ENCODE measurements around the gene STK32A.

The STK32A gene

DNA sequence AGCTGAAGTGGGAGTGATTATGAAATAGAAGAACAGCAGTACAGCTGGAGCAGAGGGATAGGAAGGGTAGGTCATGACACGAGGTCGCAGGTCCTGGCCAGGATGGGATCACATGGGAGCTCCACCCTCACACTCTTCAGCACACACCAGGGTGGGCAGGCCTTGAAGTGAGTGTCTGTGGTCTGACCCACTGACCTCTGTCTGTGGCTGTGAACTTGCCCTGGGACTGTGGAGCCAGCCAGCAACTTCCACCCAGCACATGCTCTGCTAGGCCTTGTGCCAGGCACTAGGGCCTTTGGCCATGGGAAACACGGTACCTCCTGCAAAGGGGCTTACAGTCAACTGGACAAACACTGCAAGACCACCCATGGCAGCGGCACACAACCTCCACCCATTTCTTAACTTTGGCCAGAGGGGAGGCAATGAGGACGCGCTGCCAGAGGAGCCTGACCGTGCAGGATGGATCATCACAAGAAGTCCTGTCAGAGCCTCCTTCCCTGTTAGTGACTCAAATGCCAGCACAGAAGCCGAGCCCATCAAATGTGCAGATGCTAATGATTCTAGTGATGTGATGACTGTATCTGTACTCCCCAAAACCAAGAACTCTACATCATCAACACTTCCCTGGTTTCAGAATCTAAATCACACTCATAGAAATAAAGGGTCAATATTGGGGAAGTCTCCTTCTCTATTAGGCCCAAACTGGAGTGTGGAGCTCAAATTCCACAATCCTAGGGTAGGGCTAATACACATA lies 161.4 kb downstream of the STK32A start:
- no peak for DNase-seq

DNA sequence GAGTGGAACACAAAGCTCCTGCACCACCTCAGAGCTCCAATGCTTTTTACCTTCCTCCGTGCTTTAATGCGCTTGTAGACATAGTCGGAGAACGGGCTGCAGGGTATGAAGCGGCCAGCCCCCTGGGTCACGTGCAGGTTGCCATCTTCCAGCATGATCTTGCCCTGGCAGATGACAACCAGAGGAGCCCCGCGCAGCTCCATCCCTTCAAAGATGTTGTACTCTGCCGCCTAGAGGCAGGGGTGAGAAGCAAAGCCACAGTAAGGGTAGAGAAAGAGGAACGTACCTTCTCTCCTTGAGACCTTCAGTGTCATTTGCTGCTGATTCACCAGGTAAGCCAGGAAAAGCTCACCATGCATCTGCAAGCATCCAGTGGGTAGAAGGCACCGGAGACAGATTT lies 162.8 kb downstream of the STK32A start:
- DNase-seq = no peak

DNA sequence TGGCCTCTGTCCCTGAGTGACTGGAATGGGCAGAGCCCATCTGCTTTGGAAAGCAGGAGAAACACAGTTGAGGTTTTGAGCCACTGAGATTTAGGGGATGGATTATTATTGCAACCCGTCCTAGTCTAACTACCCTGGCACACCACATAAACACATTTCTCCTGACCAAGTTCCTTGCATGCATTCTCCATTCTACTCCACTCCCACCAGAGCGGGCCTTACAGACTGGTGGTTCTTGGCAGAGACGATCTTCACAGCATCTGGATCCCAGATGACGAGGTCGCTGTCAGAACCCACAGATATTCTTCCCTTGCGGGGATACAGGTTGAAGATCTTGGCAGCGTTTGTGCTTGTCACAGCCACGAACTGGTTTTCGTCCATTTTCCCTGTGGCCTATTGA lies 164.0 kb downstream of the STK32A start:
- peak; percentile 42 for DNase-seq

DNA sequence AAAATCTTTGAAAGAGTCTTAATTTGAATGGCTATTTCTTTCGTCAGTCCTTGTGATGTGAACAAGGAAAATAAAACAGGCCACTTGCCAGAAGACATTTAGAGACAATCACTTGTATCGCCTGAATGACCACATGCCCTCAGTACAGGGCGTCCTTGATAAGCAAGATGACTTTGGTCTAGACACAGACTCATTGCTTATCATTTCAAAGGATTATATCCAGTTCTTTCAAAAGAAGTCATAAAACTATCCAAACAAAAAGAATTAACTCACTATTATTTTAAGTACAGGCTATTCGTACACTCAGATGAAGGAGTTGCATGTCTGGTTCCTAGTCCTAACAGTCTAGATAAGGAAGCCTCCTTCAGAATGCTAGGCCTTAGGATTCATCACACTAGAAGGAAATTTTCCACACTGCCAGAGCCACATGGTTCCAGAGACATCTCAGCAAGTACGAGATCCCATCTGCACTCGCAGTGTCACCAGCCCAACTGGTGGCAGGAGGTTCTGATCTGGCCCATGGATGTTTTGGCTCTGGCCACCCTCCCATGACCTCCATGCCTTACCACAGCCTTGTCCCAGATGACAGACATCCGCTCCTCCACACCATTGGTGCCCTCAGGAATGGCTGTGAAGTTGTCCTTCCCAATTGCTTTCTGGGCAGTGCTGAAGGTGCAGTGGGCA lies 165.4 kb downstream of the STK32A start:
- no peak for DNase-seq

DNA sequence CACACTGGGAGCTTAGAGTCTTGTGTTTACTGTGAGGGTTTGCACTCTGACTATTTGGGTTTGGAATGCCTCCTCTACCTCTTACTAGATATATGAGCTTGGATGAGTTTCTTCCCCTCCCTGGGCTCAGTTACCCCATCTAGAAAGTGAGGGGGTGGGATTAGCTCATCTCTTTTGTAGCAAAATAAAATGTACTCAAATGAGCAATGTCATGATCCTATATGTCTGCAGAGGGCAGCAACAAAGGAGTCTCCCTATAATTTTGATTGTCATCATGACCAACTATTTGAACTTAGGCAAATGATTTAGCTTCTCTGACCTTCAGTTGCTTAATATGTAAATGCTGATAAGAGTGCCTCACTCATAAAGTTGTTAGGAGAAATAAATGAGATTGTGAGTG lies 166.1 kb downstream of the STK32A start:
- no peak for DNase-seq

DNA sequence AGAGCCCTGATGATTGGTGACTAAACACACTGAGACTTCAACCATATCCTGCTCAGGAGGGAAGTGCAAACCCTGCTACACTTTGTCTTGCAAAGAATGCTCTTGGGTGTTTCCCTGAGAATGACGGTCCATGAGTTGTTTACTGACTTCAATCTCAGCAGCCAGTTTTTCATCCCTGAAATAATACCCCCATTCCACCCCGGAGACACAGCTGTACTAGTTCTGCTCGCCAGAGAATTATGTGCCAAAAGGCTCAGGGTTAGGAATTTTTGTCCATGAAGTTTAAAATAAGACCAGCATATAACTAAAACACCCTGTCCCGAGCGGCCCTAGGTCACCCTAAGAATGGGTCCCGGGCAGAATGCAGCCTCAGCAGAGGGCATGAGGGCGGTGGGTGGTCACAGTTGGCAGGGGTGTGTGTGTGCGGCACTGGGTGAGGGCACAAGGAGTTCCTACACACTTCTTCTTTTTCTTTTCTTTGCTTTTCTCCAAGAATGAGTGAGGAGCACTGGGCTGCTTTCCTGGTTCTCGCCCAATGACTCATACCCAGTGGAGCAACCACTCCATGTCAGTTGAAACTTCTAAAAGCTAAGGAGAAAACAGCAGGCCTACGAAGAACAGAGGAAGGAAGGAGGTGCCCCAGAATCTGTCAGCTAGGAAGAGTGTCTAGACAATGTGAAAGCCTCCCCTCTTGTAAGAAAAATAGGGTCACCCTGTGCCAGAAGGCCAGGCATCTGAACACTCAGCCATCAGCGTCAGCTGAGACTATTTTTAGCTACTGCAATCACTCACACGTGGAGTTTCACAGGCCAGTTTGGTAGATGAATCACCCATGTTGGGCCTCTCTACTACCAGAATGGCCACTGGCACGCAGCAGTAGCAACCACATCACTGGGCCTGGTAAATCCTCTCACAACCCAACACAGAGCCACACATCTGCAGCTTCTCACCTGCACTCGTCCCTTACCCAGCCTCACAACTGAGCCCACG lies 169.1 kb downstream of the STK32A start:
- DNase-seq = peak; percentile 96

DNA sequence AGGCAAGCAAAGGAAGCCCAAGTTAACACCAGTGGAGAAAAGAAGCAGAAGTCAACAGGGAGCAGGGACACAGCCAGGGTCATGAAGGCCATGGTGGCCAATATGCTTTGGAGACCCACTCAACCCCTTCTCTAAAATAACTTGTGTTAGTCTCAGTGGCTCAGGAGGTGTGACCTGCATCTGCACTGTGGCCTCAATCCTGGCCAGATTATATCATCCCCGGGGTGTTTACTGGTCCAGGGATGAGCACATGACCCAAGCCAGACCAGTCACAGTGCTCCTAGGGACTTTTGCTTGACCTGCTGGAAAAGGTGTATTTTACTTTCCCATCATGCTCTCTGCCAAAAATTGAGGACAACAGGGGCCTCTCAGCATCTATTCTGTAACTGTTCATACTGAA lies 169.9 kb downstream of the STK32A start:
- no peak for DNase-seq

DNA sequence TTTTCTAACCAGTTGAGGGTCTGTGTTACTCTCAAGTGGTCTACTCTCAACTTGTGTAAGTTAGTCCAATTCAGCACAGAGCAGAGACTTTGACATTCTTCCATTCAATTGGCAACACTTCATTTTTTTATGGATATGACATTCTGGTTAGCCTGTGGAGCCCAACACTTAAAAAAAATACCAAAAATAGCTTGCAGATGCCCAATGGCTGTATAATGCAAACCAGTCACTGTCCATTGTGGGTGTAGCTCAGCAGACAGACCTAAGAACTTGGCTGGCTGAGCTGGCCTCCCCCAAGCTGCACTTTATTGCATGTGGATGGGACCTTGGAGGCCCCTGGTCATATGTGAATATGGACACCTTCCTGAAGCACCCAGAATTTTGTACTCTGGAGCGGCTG lies 171.8 kb downstream of the STK32A start:
- DNase-seq = no peak

DNA sequence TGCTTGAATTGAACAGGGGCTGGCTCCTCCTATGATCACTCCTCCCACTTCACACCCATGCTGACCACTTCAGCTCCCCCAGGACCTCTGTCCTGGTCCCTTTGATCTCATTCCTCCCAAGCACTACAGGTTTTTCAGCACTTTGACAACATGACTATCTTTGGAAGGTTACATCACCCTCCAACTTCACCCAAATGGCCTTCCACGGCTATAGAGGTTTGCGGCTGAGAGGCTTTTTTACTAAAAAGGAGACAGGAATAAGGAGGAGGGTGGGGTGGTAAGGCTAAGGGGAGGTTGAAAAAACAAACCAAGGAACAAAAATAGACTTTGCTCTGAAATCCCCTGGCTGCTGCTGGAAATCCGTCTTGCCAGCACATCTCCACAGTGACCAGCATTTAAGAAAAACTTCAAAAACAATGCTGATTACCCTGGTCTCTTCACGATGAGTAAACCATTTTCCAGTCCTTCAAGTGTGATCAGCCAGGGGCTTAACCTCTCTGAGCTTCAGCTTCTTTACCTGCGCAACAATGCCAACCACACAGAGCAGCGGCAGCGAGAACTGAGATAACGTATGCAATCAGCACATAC lies 172.4 kb downstream of the STK32A start:
- peak; percentile 43 for DNase-seq

DNA sequence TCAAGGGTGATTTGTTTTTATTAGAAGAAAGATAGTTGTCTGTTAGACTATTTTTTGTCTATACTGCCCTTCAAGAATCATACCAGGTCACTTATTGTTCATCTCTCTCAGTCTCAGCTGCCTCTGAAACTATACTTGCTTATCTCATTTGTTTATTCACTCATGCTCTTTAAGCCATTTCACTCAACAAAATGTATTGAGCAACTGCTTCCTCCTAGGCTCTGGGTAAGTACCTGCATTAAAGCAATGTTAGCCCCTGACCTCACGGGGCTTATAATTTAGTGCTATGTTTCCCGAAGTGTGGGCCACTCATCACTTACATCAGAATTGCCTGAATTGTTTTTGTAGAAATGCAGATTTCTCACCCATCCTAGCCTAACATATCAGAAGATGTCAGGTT lies 174.2 kb downstream of the STK32A start:
- DNase-seq = no peak

DNA sequence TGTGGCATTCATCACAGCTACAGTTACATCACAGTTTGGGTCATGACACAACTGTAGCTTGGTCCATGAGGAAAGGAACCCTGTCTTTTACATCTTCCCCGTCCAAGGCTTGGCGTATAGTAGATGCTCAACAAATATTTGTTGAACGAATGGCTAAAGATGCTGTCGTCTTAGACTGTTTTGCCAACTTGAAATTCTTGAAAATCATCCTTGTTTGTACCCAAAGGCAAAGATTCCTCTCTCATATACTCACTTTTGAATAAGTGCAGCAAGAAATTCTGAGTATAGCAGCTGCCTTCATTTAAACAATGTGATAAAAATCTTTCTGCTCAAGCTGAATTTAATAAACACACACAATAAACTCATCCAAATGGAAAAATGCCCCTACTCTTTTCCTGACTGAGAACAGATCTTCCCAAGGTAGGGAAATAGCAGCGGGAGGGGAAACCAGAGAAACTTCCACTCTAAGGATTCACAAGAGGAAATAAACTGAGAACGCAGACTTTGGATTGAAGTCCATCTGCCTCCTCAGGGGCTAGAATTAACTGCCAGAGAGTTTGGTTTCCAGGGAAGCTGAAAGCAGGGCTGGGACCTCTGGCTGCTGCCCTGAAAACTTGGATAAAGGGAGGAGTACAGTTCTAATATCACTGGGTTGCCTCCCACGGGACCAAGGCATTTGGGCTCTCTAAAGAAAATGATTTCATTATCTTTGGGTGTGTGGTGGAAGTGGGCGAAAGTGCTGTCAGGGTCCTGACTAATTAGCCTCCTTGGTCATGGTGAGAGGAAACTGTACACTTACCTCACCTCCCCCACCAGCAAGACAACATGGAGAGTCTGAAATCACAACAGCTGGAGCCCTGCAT lies 175.9 kb downstream of the STK32A start:
- no peak for DNase-seq

DNA sequence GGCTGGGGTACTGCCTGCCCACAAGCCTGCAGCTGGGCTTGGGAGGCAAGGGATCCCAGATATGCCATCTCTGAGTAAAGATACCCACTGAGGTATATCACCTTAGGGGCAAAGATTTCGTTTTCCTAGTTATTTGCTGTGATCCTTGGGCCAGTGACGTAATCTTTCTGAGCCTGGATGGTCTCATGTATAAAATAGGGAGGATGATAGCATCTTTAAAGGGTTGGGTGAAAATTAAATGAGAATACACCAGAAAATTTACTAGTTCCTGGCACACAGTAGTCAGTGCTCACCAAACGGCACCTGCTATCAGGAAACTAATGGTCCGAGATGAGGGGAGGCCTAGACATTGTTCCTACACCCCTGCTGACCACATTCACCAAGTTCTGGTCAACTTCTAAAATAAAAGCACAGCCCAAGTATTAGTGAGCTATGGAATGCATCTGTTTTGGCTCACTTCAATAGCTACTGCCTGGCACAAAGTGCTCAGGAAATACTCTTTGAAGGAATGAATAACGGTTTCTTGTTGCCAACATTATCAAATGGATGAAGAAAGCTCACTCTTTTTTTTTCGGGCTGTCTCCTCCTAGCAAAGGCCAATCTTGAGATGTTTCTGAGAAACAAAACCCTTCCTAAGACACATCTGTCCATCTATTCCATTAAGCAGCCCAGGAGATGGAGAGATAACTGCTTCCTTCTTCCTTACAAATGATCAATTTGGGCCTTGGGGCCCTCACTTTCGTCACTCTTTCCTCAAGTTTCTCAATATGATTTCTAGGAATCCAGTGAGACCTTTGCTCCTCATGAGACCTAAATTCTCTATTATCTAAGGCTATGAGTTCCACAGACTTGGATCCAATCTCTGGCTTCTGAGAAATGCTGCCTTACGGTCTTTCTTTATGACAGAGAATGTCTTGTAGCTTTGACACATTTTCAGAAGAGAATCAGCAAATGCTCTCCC lies 176.8 kb downstream of the STK32A start:
- no peak for DNase-seq

DNA sequence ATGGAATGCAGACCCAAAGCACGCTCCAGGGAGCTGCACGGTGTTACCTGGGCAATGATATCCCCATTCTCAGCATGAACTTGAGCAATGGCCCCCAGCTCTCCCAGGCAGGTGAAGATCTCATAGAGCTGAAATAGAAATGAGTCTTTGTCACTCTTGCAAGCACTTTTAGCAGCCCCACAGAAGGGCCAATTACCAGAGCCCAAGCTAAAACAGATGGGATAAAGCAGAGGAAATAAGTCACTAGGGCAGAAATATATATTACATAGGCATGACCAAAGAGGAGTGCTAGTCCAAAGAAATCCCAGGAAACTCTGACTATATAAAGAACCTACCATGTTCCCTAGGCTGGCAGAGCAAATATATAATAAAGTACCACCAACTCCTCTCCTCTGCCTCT lies 177.7 kb downstream of the STK32A start:
- DNase-seq = no peak

DNA sequence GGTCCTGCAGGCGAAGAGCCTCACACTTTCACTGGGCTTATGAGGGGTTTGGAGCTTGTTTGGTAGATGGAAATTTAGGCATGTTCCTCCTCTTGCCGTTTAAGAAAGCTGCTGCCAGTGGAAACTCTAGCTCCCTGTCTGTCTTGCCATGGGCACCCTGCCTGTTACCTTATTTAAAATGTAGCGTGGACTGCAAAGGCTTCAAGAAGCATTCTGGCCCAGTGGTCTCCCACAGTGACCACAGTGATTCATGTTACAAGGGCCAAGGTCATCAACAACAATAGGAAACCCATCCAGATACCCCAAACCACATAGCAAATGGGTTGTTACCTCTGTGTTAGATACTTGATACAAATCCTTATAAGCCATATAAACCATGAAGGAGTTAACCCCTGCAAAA lies 178.4 kb downstream of the STK32A start:
- no peak for DNase-seq

DNA sequence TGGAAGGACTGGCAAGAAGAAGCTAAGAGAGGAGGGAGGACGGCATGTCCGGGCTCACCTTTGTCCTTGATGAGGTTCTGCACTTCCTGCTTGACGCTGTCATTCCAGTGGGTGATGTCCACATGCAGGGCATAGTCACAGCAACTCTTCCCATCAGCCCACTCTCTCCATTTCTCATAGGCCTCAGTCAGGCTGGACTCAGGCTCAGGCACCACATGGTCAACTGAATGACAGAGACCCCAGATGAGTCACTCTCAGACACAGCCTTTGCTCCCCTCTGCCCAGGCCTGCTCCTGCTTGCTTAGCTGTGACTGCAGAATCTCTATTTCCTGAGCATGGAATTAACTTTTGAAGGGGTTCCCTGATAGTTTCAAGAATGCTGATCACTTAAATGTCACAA lies 180.8 kb downstream of the STK32A start:
- DNase-seq = no peak

DNA sequence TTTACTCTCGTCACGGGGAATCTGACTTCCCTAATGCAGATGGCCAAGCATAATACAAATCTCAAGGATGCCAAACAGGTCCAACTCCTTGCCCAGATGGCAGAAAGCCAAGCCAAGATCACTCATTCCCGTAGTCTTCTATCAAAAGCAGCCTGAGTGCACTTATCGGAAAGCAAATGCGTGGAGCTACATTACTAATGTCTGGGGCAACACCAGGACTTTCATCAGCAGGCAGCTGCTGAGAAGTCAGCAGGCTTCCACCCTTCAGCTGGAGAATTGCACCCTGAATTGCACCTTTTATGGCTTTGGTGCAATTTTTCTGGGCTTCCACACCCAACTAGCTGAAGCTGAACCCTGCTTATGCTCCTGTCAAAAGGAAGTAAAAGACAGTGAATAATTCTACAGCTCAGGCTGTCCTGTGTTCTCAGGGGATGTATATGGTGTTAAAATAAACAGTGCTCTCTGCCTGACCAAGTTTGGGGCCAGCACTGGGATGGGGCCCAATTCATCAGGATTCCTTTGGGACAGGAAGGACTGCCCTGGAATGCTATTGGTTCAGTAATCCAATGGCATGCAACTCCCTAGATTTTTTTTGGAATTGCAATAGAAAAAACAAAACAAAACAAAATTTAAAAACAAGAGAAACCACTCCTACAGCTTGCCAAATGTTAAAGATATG lies 182.4 kb downstream of the STK32A start:
- DNase-seq = peak; percentile 29

DNA sequence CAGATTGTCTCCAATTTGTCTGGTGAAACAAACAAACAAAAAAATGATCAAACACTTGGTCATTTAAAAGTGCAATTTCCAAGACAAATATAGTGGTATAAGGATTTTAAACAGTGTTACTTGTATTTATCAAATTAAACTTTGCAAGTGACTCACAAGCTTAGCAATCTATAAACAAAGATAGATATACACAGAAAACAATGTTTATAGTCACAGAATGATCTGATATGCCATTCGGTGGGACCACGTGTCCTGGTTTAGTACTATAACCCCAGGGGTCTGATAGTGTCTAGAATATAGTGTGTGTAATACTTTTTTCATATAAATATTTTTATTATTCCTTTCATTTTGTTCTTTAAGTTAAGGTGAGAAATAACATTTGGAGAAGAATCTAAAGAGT lies 183.8 kb downstream of the STK32A start:
- DNase-seq = no peak

DNA sequence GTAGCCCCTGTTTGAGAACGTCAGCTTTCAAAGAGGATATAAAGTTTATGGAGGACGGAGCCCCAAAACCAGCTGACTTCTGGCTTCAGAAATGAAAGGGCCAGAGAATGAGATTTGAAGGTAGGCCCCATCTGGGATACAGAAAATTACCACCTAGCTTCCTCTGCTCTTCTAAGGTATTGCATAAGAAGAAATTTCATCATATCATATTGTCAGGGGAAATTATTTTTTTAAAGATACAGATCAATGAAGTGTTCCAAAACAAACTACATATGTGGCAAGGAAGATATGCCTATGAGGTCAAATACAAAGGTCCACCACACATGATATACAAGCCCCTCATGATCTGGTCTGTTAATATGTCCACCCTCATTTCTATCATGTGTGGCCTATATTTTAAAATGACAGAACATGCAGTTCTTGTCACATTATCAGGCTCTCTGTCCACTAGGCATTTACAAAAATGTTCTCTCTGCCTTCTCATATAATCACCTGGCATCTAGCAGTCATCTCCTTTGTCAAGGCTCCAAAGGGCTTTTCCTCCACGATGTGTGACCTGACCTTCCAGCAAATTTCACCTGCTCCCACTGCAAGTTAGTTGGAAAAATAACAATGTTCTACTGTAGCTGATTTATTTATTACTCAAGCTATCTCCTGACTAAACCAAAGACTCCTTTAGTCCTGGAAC lies 192.0 kb downstream of the STK32A start:
- DNase-seq = no peak

DNA sequence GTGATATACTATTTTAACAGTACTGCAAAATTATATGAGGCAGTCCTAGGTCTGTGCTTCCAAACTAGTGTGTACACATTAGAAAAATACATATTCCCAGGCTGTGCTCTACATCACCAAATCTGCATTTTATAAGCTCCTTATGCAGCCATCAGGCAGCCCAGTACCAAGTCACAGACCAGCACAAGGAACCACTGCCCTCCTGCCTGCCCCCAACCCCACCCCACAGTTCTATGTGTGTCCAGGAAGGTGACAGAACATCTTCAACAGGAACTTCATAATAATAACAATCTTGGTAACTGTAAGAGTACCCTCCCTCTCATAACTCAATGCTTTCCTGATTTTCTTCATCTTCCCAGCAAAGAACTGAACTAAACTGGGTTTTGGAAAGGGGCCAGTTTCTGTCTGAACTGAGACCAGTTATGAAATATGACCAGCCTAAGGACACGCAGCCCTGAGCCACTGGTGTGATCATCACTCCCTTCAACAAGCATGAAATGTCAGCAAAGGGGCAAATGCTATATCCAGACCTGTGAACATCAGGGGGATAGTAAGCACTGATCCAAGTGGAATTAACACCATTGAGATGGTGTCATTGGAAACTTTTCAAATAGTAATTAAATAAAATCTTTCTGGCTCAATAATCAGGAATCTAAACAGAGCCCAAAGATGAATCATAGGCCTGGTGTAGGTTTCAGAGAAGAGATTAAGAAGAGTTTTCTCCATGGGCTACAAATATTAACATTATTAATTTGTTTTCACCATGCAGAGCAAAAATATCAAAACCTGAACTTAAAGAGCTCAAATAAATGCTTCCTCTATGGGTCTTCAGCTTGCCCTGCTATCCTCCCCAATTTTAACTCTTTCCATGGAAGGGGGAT lies 192.9 kb downstream of the STK32A start:
- peak; percentile 28 for DNase-seq
